ENCODE results near the gene TPD52L2. TPM values are rescaled to one million over a fixed set of nuclear protein-coding genes. Genes with fewer than 3 reads are reported as not detected.
"Not testable (repeated sequence)": the region's sequence is repeated elsewhere in the genome, so short reads cannot be mapped to it uniquely, and the experiment has no call there.

The TPD52L2 gene
- polyA plus RNA-seq, 3 donors: 80.6 to 82.1 (median 81.3) TPM

DNA sequence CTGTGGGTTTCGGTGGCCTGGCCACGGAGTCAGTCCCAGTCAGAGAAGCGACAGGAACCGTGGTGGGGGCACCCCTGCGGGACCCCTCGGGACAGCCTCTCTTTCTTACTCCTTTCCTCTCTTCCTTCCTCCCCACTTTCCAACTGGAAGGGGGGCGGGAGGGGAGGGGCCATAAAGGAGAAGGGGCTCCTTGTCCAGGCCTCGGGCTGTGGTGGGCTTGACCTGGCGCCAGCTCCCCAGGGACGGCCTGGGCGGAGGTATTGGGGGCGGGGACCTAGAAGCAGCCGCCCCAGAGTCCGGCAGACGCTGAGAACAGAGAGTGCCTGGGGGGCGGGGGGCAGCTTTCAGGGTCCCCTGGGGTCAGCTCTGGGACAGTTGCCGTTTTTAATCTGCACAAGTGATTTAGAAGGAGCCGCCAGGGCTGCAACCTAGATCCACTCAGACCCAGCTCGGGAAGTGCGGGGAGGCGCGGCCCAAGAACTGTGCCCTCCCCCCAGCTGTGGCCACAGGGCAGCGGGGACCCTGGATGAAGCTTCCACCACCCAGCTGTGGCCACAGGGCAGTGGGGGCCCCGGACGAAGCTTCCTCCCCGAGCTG is 10.2 kb upstream of the TPD52L2 start:
- DNase-seq (ENCODE audit: low read depth in 3 of 3, low spot score in 2 of 3): no peak

DNA sequence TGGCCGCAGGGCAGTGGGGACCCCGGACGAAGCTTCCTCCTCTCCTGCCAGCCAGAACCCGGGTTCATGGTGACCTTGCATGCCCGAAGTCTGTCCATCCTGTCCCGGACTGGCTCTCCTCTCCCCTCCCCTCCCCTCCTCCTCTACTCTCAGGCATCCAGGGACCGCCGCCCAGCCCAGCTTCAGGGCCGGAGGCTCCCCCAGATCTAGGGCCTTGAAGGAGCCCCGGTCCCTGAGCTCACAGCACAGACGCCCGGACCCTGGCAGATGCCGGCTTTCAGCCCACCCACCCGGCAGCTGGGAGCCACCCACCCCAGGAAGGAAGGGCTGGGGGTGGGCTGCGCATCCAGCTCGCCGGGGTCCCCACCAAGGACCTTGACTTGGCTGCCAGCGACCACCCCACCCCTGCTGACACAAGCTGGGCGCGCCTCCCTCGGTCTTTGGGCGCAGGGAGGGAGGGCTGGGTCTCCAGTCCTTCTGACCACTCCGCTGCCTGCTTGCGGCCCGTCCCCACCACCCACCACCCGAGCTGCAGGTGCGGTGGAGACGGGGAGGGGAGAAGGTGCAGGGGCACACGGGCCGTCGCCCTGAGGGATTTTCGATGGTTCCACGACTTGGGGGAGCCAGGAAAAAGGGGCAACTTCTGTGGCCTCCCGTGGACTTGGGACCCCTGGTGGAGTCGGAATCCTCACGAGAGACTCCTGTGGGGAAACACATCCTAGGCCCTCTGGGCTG is 9.5 kb upstream of the TPD52L2 start:
- DNase-seq (ENCODE audit: low read depth in 3 of 3, low spot score in 2 of 3): no peak

DNA sequence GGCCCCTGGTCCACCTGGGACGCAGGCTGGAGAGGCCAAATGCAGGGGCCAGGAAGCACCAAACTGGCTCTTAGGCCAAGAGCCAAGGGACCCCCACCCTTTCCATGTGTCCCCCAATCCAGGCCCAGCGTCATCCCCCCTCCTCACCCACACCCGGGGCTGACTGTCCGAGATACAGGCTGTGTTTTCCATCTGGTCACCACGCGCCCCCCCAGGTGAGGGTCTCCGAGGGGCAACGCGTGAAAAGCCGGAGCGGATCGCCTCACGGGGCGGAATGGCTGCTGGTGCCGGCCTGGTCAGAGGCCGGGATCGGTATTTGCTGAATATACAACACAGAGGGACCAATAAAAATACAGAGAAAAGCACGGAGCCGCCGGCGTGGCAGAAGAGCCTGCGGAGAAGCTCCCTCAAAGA is 9.0 kb upstream of the TPD52L2 start:
- DNase-seq (ENCODE audit: low read depth in 3 of 3, low spot score in 2 of 3): no peak

DNA sequence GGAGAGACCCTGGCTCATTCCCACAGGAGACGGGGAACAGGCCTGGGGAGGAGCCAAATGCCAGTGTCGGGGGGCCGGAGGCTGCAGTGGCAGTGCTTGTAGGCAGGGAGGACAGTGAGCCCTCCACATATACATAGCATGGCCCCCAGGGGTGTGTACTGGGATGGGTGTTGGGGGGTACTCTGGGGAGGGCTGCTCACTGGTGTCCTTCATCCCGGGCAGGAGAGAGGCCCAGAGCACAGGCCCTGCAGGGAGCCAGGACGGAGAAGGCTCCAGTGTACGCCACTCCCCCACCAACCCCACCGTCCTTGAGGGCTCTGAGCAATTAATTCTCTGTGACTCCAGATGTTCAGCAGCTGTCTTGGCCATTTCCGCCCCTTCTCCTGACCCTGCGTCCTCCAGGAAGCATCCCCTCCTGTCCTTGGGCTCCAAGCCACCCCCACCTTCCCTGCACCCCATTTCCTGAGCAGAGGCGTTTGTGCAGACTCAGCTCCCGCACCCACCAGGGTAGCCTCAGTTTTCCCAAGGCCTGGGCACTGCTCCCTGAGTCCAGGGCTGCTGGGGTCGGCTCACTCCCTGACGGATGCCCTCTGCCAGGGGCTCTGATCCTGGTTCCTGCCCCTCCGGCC is 7.2 kb upstream of the TPD52L2 start:
- DNase-seq (ENCODE audit: low read depth in 3 of 3, low spot score in 2 of 3): no peak

DNA sequence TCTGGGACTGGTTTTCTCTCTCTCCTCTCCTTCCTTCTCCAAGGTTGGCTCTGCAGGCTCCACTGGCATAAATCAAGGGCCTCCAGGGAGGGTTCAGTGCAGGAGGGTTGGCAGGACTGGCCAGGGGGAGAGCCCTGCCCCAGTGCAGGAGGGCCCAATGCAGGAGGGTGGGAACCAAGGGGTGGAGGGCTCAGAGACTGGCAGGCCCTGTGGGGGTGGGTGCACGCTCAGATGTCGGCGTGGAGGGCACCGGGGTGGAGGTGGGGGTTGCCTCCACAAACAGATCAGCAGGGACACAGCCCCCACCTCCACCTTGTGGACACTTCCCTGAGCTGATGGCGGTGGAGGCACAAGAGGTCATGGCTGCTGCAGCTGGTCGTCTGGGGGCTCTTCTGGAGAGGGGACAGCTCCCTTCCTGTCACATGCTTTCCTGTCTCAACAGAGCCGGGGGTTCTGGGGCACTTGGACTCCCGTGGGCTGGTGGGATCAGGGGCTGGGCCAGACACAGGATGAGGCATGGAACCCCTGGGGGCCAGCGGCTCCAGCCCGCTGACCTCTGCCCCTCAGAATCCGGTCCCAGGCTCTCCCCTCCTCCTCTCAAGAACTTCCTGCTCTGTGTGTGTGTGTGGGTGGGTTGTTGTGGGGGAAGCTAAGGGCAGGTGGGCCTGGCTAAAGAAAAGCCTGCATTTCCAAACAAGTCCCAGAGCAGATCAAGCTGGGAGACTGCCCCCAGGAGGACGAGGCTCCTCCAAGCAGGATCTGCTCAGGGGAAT is 6.5 kb upstream of the TPD52L2 start:
- DNase-seq (ENCODE audit: low read depth in 3 of 3, low spot score in 2 of 3): no peak

DNA sequence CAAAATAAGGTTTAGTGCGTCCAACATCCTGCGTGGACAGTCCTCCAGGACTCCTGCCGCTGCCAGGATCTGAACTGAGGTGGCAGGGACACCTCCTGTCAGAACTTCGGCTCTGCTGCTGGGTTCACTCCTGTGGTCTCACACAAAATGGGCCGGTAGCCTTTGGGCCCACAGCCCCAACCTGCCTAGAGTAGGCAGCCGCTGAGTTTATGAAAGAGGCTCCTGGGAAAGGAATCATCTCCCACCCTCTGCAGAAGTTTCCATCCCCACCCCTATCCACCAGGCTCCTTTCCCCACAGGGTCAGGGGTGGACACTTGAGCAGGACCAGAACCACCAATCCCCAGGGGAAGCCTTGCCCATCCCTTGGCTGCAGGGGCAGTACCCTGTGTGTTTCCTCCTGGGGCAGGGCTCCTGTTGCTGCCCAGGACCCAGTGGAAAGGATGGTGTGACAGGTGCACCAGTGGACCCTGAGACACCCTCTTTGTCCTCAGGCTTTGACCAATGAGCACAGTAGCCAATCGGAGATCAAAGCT is 5.8 kb upstream of the TPD52L2 start:
- DNase-seq (ENCODE audit: low read depth in 3 of 3, low spot score in 2 of 3): no peak

DNA sequence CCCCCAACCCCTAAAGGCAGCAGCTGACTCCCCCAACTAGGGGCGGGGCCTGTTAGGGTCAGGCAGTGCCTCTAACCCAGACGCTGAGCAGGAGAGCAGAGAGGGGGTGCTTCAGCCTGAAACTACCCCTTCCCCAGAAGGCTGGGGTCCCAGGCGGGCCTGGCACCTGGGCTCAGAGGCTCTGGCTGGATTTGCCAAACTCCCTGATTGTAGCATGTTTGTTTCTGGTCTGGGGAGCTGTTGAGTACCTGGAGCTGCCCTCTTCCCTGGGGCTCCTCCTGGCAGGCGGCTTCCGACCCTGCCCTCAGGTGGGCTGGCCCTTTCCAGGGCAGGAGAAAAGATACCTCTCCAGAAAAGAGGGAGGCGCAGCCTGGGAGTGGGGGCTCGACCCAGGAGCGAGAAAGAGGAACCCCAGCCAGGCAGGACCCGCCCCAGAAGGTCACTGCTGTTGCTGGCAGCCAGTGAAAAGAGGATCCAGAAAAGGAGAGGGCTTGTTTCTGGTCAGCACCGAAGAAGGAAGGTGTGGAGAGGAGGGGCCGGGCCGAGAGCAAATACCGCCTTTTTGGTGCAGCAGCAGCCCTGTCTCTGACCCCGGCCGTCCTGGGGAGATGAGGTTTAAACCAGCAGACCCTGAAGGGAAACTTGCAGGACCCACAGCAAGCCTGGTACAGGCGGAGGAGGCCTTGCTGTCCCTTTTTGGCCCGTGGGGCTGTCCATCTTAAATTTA is 4.6 kb upstream of the TPD52L2 start:
- DNase-seq (ENCODE audit: low read depth in 3 of 3, low spot score in 2 of 3): no peak

DNA sequence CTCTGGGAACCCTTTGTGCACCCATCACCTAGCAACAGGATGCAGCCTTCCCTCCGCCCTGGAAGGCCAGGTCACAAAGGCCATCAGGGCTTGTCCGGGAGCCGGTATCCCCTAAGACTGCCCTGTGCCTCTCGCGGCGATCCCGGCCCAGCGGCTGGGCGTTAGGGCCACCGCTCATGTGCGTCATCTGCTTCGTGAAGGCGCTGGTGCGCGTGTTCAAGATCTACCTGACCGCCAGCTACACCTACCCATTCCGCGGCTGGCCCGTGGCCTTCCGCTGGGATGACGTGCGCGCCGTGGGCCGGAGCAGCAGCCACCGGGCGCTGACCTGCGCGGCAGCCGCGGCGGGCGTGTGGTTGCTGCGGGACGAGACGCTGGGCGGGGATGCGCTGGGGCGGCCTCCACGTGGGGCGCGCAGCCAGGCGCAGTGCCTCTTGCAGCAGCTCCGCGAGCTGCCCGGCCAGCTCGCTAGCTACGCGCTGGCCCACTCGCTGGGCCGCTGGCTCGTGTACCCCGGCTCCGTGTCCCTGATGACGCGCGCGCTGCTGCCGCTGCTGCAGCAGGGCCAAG is 3.6 kb upstream of the TPD52L2 start, which contains the start of gene ABHD16B:
ABHD16B (plus strand) TSS at position 134 of the 570 bp plus-strand sequence; CDS start at position 177, 43 bp downstream.
- no peak for DNase-seq (ENCODE audit: low read depth in 3 of 3, low spot score in 2 of 3)

DNA sequence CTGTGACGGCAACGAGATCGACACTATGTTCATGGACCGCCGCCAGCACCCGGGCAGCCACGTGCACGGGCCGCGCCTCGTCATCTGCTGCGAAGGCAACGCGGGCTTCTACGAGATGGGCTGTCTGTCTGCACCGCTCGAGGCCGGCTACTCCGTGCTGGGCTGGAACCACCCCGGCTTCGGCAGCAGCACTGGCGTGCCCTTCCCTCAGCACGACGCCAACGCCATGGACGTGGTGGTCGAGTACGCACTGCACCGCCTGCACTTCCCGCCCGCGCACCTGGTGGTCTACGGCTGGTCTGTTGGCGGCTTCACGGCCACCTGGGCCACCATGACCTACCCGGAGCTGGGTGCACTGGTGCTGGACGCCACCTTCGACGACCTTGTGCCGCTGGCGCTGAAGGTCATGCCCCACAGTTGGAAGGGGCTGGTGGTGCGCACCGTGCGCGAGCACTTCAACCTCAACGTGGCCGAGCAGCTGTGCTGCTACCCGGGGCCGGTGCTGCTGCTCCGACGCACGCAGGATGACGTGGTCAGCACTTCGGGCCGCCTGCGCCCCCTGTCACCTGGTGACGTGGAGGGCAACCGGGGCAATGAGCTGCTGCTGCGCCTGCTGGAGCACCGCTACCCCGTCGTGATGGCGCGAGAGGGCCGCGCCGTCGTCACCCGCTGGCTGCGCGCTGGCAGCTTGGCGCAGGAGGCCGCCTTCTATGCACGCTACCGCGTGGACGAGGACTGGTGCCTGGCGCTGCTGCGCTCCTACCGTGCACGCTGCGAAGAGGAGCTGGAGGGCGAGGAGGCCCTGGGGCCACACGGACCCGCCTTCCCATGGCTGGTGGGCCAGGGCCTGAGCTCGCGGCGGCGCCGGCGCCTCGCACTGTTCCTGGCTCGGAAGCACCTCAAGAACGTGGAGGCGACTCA is 2.8 kb upstream of the TPD52L2 start:
- no peak for DNase-seq (ENCODE audit: low read depth in 3 of 3, low spot score in 2 of 3)

DNA sequence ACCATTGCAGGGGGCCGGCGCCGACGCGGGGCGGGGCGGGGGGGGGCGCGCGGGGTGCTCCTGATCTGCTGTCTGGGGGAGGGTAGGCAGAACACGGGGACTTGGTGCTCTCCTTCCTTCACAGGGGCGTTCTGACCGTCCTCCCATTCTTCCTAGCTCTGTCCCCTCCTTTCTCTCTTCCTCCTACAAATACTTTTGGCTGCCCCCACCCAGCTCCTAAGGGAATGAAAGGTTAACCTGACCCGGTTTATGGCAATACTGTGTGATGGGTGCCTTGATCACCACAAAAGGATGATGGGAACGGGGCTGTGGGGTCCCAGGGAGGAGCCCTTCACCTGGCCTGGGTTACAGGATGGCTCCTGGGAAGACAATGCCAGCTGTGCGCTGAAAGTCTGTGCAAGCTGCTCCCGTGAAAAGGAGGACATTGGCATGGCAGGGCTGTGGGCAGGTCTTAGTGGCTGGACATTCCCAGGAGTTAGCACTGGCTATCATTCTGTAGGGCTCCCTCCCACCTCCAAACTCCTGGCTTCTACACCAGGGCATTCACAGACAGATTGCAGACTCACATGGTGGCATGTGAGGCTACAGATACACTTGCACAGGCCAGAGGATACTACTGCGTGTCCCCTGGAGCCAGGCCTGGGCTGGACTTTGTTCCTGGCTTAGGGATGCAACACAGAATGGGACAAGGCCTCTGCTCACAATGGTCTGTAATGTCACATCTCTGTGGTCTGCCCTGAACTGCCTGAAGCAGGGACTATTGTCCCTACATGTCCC is 1.9 kb upstream of the TPD52L2 start:
- DNase-seq (ENCODE audit: low read depth in 3 of 3, low spot score in 2 of 3): no peak

DNA sequence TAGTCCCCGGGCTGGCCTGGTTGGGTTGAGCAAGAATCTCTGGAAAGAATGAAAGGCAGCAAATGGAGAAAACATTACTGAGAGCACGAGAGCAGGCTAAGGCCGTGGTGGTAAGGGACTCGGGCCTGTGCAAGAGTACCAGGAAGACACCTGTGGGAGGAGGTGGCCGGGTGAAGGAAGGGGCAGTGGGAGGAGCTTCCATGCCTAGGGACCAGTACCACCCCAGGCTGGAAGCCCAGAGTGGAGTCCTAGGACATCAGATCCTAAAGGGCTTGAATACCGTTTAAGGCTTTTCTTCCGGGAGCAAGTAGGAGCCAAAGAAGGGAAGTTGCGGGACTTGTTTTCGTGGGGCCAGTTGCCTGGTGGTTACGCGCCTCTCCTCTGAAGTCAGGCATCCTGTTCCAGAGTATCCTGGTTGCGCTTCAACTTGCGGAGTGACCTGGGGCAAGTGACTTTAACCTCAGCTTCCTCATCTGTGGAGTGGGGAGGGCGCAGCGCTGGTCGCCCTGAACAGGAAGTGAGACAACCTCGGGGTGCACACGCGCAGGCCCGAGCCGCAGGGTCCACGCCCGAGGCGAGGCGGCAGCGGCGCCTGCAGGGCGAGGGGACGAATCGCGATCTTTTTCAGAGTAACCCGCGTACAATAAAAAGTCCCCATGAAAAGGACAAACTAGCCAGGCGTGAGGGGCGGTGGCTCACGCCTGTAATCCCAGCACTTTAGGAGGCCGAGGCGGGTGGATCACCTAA is 1.1 kb upstream of the TPD52L2 start:
- no peak for DNase-seq (ENCODE audit: low read depth in 3 of 3, low spot score in 2 of 3)

DNA sequence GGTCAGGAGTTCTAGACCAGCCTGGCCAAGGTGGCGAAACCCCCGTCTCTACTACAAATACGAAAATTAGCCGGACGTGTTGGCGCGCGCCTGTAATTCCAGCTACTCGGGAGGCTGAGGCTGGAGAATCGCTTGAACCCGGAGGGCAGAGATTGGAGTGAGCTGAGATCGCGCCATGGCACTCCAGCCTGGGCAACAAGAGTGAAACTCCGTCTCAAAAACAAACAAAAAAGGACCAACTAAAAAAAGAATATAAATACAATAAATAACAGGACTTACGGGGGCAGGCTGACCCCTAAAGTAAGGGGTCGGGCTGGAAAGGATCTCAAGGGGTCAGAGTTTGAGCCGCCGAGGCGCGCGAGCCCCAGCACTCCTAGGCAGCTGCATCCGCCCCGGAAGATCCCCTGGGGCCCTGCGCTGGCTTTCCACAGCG is 509 bp upstream of the TPD52L2 start:
- no peak for DNase-seq (ENCODE audit: low read depth in 3 of 3, low spot score in 2 of 3)

DNA sequence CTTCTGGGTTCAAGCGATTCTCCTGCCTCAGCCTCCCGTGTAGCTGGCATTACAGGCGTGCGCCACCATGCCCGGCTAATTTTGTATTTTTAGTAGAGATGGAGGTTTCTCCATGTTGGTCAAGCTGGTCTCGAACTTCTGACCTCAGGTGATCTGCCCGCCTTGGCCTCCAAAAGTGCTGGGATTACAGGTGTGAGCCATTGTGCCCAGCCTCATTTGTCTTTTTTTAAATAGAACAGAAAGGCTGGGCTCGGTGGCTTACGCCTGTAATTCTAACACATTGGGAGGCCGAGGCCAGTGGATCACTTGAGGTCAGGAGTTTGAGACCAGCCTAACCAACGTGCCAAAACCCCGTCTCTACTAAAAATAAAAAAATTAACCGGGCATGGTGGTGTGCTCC is 2.0 kb downstream of the TPD52L2 start:
- not testable (repeated sequence) for DNase-seq (ENCODE audit: low read depth in 3 of 3, low spot score in 2 of 3)

DNA sequence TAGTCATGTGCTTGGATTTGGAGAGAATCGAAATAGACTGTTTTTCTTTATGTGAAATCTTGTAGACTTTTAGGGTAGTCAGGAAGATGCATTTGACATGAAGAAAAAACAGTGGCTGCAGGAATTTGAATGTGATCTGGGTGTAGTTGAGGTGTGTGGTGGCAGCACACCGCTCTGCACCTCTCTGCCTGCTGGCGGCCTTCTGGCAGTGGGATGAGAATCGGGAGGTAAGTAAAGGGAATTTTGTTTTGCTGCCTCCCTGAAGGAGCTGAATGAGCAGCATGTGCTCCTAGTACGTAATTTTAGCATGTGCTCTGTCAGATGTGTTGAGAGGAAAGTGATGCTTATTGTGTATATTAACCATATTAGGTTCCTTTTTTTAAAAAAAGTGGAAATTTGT is 3.2 kb downstream of the TPD52L2 start:
- DNase-seq (ENCODE audit: low read depth in 3 of 3, low spot score in 2 of 3): no peak

DNA sequence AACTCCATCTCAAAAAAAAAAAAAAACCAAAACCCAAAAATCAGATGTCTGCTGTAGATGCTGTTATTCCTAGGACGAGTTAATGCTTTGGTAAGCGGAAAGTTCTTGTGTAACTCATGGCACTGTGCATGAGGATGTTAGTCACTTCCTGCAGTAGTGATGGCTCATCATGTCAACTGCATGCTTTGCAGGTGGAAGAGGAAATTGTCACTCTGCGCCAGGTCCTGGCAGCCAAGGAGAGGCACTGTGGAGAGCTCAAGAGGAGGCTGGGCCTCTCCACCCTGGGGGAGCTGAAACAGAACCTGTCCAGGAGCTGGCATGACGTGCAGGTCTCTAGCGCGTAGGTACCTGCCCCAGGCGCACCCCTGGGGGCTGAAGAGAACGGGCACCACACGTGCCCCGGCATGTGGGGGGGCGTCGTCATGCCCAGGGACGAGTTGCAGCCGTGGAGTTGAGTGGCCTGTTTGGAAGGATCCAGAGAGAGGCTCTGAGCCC is 8.5 kb downstream of the TPD52L2 start:
- DNase-seq (ENCODE audit: low read depth in 3 of 3, low spot score in 2 of 3): no peak

DNA sequence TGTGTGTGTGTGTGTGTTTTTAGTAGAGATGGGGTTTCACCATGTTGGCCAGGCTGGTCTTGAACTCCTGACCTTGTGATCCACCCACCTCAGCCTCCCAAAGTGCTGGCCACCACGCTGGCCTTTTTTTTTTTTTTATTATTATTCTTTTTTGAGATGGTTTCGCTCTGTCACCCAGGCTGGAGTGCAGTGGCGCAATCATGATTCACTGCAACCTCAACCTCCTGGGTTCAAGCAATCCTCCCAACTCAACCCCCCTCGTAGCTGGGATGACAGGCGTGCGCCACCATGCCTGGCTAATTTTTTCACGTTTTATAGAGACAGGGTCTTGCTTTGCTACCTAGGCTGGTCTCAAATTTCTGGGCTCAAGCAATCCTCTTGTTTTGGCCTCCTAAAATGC is 9.2 kb downstream of the TPD52L2 start:
- not testable (repeated sequence) for DNase-seq (ENCODE audit: low read depth in 3 of 3, low spot score in 2 of 3)

DNA sequence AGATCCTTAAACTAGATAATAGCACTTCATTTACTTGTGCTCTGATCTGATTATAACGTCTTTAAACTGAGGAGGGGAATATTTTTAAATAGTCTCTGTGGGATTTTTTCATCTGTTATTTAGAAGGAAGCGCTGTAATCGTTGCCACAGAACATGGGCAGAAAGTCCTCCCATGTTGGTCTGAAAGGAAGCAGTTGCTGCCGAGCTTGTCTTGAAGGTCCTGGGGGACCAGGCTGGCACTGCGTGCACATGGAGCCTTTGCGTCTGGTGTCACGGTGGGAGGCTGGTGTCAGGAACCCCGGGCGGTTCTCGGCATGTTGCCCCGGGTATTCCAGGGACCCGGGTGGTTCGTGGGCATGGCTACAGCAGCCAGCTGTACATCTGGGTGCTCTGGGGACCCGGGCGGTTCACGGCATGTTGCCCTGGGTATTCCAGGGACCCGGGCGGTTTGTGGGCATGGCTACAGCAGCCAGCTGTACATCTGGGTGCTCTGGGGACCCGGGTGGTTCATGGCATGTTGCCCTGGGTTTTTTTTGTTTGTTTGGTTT is 11.5 kb downstream of the TPD52L2 start:
- no peak for DNase-seq (ENCODE audit: low read depth in 3 of 3, low spot score in 2 of 3)

Measured in right renal cortex interstitium (tissue), 3 donors.